H9 (cell line): ENCODE results near the gene ZNF208. TPM values are rescaled to one million over a fixed set of nuclear protein-coding genes. Genes with fewer than 3 reads are reported as not detected.
"Not testable (repeated sequence)": the region's sequence is repeated elsewhere in the genome, so short reads cannot be mapped to it uniquely, and the experiment has no call there.

ENCODE experiments used
- DNase-seq: peaks from one replicate; pipeline ENCODE4 v3.0.0-alpha.2; 2017
- H2AFZ ChIP-seq: one replicate; pipeline ENCODE4 v1.6.1; 2013; ENCODE audit warnings: mild to moderate bottlenecking, low read length, control low read depth, moderate library complexity
- H2AK5ac ChIP-seq: 2 replicates; pipeline ENCODE4 v1.6.1; 2013; ENCODE audit warnings: low read length, control low read depth, mixed read lengths; ENCODE audit not compliant: insufficient read length
- H2BK120ac ChIP-seq: one replicate; pipeline ENCODE4 v1.6.1; 2013; ENCODE audit warnings: low read depth, mild to moderate bottlenecking, low read length, control low read depth, inconsistent platforms; ENCODE audit not compliant: poor library complexity, severe bottlenecking
- H2BK12ac ChIP-seq: 2 replicates; pipeline ENCODE4 v1.6.1; 2013; ENCODE audit warnings: low read length, control low read depth, mixed read lengths, low read depth; ENCODE audit not compliant: insufficient read length
- H2BK15ac ChIP-seq: 2 replicates; pipeline ENCODE4 v1.6.1; 2013; ENCODE audit warnings: low read depth, low read length, control low read depth
- H2BK20ac ChIP-seq: one replicate; pipeline ENCODE4 v1.6.1; 2013; ENCODE audit warnings: low read depth, mild to moderate bottlenecking, low read length, control low read depth, inconsistent platforms; ENCODE audit not compliant: poor library complexity, severe bottlenecking
- H2BK5ac ChIP-seq: 2 replicates; pipeline ENCODE4 v1.6.1; 2013; ENCODE audit warnings: low read length, control low read depth, mixed read lengths; ENCODE audit not compliant: insufficient read length
- H3K14ac ChIP-seq: 2 replicates; pipeline ENCODE4 v1.6.1; 2013; ENCODE audit warnings: low read length, control low read depth; ENCODE audit not compliant: insufficient read depth
- H3K18ac ChIP-seq: 2 replicates; pipeline ENCODE4 v1.6.1; 2013; ENCODE audit warnings: low read depth, mild to moderate bottlenecking, mixed read lengths, low read length, control low read depth; ENCODE audit not compliant: insufficient read length
- H3K23ac ChIP-seq: 2 replicates; pipeline ENCODE4 v1.6.1; 2013; ENCODE audit warnings: low read length, control low read depth, mixed read lengths, low read depth; ENCODE audit not compliant: insufficient read length
- H3K23me2 ChIP-seq: 2 replicates; pipeline ENCODE4 v1.6.1; 2013; ENCODE audit warnings: low read depth, mild to moderate bottlenecking, mixed read lengths, low read length, control low read depth; ENCODE audit not compliant: insufficient read length, poor library complexity, severe bottlenecking
- H3K27ac ChIP-seq: 2 replicates; pipeline ENCODE4 v1.5.1; 2013; ENCODE audit warnings: low read length, control low read depth, mixed read lengths, low read depth; ENCODE audit not compliant: insufficient read length
- H3K27me3 ChIP-seq: 2 replicates; pipeline ENCODE4 v1.6.1; 2013; ENCODE audit warnings: low read length, control low read depth, inconsistent platforms; ENCODE audit not compliant: insufficient read depth
- H3K4ac ChIP-seq: 2 replicates; pipeline ENCODE4 v1.6.1; 2013; ENCODE audit warnings: low read depth, mild to moderate bottlenecking, control low read depth, inconsistent platforms, low read length, moderate library complexity
- H3K4me1 ChIP-seq: 2 replicates; pipeline ENCODE4 v1.6.1; 2013; ENCODE audit warnings: low read length, control low read depth, inconsistent platforms; ENCODE audit not compliant: insufficient read depth
- H3K4me2 ChIP-seq: 2 replicates; pipeline ENCODE4 v1.6.1; 2013; ENCODE audit warnings: low read length, control low read depth, mixed read lengths; ENCODE audit not compliant: insufficient read length, insufficient read depth
- H3K56ac ChIP-seq: 2 replicates; pipeline ENCODE4 v1.6.1; 2013; ENCODE audit warnings: low read depth, mild to moderate bottlenecking, mixed read lengths, low read length, control low read depth; ENCODE audit not compliant: insufficient read length
- H3K79me1 ChIP-seq: 2 replicates; pipeline ENCODE4 v1.6.1; 2013; ENCODE audit warnings: low read depth, mild to moderate bottlenecking, moderate library complexity, low read length, control low read depth, inconsistent platforms; ENCODE audit not compliant: insufficient read depth, poor library complexity, severe bottlenecking
- H3K79me2 ChIP-seq: 2 replicates; pipeline ENCODE4 v1.6.1; 2013; ENCODE audit warnings: low read length, control low read depth, inconsistent platforms; ENCODE audit not compliant: insufficient read depth
- H3K9ac ChIP-seq: 2 replicates; pipeline ENCODE4 v1.6.1; 2013; ENCODE audit warnings: low read length, control low read depth, mixed read lengths; ENCODE audit not compliant: insufficient read length; ENCODE audit errors: extremely low read depth
- H3K9me3 ChIP-seq: one replicate; pipeline ENCODE4 v1.6.1; 2013; ENCODE audit warnings: low read depth, low read length, inconsistent platforms; ENCODE audit not compliant: control insufficient read depth
- H3T11ph ChIP-seq: one replicate; pipeline ENCODE4 v1.6.1; 2013; ENCODE audit warnings: mild to moderate bottlenecking, low read length, control low read depth, inconsistent platforms
- H4K20me1 ChIP-seq: one replicate; pipeline ENCODE4 v1.6.1; 2013; ENCODE audit not compliant: control insufficient read depth, insufficient read length, insufficient read depth
- H4K5ac ChIP-seq: 2 replicates; pipeline ENCODE4 v1.6.1; 2013; ENCODE audit warnings: low read depth, mild to moderate bottlenecking, mixed read lengths, low read length, control low read depth; ENCODE audit not compliant: insufficient read length
- H4K8ac ChIP-seq: replicated peaks from 2 replicates; pipeline ENCODE4 v1.6.1; 2013; ENCODE audit warnings: low read length, control low read depth, mixed read lengths, low read depth; ENCODE audit not compliant: insufficient read length
- H4K91ac ChIP-seq: 2 replicates; pipeline ENCODE4 v1.6.1; 2013; ENCODE audit warnings: low read depth, mild to moderate bottlenecking, moderate library complexity, mixed read lengths, low read length, control low read depth; ENCODE audit not compliant: insufficient read length
- H3K27ac Mint-ChIP-seq, 3 experiments: 2 replicates in 2 of 3; 3 replicates in 1 of 3; pipeline ENCODE4 v1.8.0; 2020 to 2021; ENCODE audit warnings: mixed read lengths in 3 of 3, mild to moderate bottlenecking in 1 of 3, moderate library complexity in 1 of 3
- H3K27me3 Mint-ChIP-seq: 2 replicates; pipeline ENCODE4 v1.8.0; 2021; ENCODE audit warnings: low read depth, mild to moderate bottlenecking, moderate library complexity, mixed read lengths
- H3K36me3 Mint-ChIP-seq, 3 experiments: 2 replicates in 2 of 3; 3 replicates in 1 of 3; pipeline ENCODE4 v1.8.0; 2020 to 2021; ENCODE audit warnings: low read depth in 3 of 3, mixed read lengths in 3 of 3; ENCODE audit not compliant: insufficient read depth in 1 of 3
- H3K4me1 Mint-ChIP-seq, 2 experiments: 2 replicates each; pipeline ENCODE4 v1.8.0; 2020; ENCODE audit warnings: mixed read lengths in 2 of 2
- H3K4me3 Mint-ChIP-seq, 2 experiments: 2 replicates in 1 of 2; 3 replicates in 1 of 2; pipeline ENCODE4 v1.8.0; 2020 to 2021; ENCODE audit warnings: mild to moderate bottlenecking in 2 of 2, mixed read lengths in 2 of 2, moderate library complexity in 1 of 2
- H3K9me3 Mint-ChIP-seq, 2 experiments: 2 replicates in 1 of 2; 3 replicates in 1 of 2; pipeline ENCODE4 v1.8.0; 2020; ENCODE audit warnings: mild to moderate bottlenecking in 2 of 2, mixed read lengths in 2 of 2, moderate library complexity in 1 of 2
- WGBS: extraction: QIAGEN DNeasy Blood & Tissue Kit; methylation state at CpG from one replicate; pipeline ENCODE4 v1.1.7; 2013; ENCODE audit warnings: missing lambda C conversion rate, low lambda C conversion rate, mixed read lengths; ENCODE audit not compliant: insufficient read length; ENCODE audit errors: extremely low coverage; 5-methylcytosine and 5-hydroxymethylcytosine counted together
- long read RNA-seq: library from polyadenylated mRNA; unstranded; transcript quantifications from one replicate; pipeline ENCODE4 v2.0.0, GENCODE V29; 2020
- total RNA-seq: library from RNA; stranded (reverse); gene quantifications from 2 replicates; pipeline ENCODE4 v1.2.1, GENCODE V29; 2021

ZNF208 gene
- total RNA-seq, result not detected in 2 replicates
- long read RNA-seq, result 0 reads

- not testable (repeated sequence) for H4K20me1 ChIP-seq, H3K27me3 Mint-ChIP-seq, H3K4me1 Mint-ChIP-seq, H2BK120ac ChIP-seq, H4K91ac ChIP-seq, H3K23ac ChIP-seq, H3K27me3 ChIP-seq, H3K9ac ChIP-seq, H2AK5ac ChIP-seq, H3K27ac Mint-ChIP-seq, H3K56ac ChIP-seq, H3K79me1 ChIP-seq, H4K5ac ChIP-seq, H3K18ac ChIP-seq, H2BK5ac ChIP-seq, H3K4me1 ChIP-seq, H3K4ac ChIP-seq, H3K27ac ChIP-seq, H2BK12ac ChIP-seq, H3K23me2 ChIP-seq, H2BK15ac ChIP-seq, H3K79me2 ChIP-seq, H2BK20ac ChIP-seq, DNase-seq, H3K4me2 ChIP-seq, H2AFZ ChIP-seq, H4K8ac ChIP-seq, H3T11ph ChIP-seq, H3K4me3 Mint-ChIP-seq, H3K14ac ChIP-seq
- no CpG with 5 or more reads among the region's 29 CpGs for WGBS
- H3K36me3 Mint-ChIP-seq, result peaks cover 10 to 20% (median 12%) of the 10 kb centered on the region in 3 experiments; a peak in 6 of 7 replicates
- peaks cover 87 to 91% of the 10 kb centered on the region in 2 experiments for H3K9me3 Mint-ChIP-seq
- H3K9me3 ChIP-seq, result peaks cover 41% of the 10 kb centered on the region
Measured at GRCh38 chr19:22010437-22011143, at the start of gene ZNF208. TSS of gene ZNF208 (minus strand) at chr19:22010943. CDS start at chr19:22010794, 149 bp downstream.
